ENCODE data around the gene SHLD1. TPM values are rescaled to one million over a fixed set of nuclear protein-coding genes. Genes with fewer than 3 reads are reported as not detected.

Gene SHLD1
- total RNA-seq, 1 experiment from 2014 or later: 6.7 TPM

- no peaks in the 10 kb centered on the region for H3K27me3 ChIP-seq (ENCODE audit: insufficient read depth, low read length)
- H4K20me1 ChIP-seq (ENCODE audit: control insufficient read depth, insufficient read depth, insufficient read length): no peaks in the 10 kb centered on the region
- no peak overlapping the region for H3K4ac ChIP-seq (ENCODE audit: low read depth, low read length)
- no CpG with 5 or more reads among the region's 4 CpGs for WGBS (ENCODE audit: extremely low coverage, insufficient read length, low lambda C conversion rate)
- peak overlapping the region; percentile 92 for H2AK5ac ChIP-seq (ENCODE audit: insufficient read length, low read length)
- no peak overlapping the region for H2AFZ ChIP-seq (ENCODE audit: low read length)
- no peak for DNase-seq
- TF ChIP-seq, protein P1, sequence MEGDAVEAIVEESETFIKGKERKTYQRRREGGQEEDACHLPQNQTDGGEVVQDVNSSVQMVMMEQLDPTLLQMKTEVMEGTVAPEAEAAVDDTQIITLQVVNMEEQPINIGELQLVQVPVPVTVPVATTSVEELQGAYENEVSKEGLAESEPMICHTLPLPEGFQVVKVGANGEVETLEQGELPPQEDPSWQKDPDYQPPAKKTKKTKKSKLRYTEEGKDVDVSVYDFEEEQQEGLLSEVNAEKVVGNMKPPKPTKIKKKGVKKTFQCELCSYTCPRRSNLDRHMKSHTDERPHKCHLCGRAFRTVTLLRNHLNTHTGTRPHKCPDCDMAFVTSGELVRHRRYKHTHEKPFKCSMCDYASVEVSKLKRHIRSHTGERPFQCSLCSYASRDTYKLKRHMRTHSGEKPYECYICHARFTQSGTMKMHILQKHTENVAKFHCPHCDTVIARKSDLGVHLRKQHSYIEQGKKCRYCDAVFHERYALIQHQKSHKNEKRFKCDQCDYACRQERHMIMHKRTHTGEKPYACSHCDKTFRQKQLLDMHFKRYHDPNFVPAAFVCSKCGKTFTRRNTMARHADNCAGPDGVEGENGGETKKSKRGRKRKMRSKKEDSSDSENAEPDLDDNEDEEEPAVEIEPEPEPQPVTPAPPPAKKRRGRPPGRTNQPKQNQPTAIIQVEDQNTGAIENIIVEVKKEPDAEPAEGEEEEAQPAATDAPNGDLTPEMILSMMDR (conservative IDR thresholded peaks at IDR 0.05): no peak
- H4K8ac ChIP-seq (replicated peaks; ENCODE audit: insufficient read length, low read depth, low read length): no peak overlapping the region
- H2BK120ac ChIP-seq (ENCODE audit: low read depth, low read length, poor library complexity, severe bottlenecking): no peak overlapping the region
- no peaks in the 10 kb centered on the region; a peak in 1 of 4 replicates for H3K4me1 Mint-ChIP-seq
- H3K9me3 Mint-ChIP-seq: no peaks in the 10 kb centered on the region; a peak in 1 of 5 replicates
- no peak overlapping the region for H2BK20ac ChIP-seq (ENCODE audit: low read depth, low read length, poor library complexity, severe bottlenecking)
- H3K27me3 Mint-ChIP-seq (ENCODE audit: low read depth): no peaks in the 10 kb centered on the region
- no peak overlapping the region for H3K4me2 ChIP-seq (ENCODE audit: insufficient read depth, insufficient read length, low read length)
- H3K4me1 ChIP-seq (ENCODE audit: insufficient read depth, low read length): no peaks in the 10 kb centered on the region
- H2BK15ac ChIP-seq (ENCODE audit: low read depth, low read length): no peak overlapping the region
- H4K91ac ChIP-seq (ENCODE audit: insufficient read length, low read depth, low read length): no peak overlapping the region
- H3T11ph ChIP-seq (ENCODE audit: low read length): no peak overlapping the region
- no peak overlapping the region; a peak in 1 of 7 replicates for H3K27ac Mint-ChIP-seq
- H3K14ac ChIP-seq (ENCODE audit: insufficient read depth, low read length): no peak overlapping the region
- no peak overlapping the region for H3K27ac ChIP-seq (ENCODE audit: insufficient read length, low read depth, low read length)
- no peaks in the 10 kb centered on the region for H3K36me3 Mint-ChIP-seq (ENCODE audit: insufficient read depth in 1 of 3, low read depth in 3 of 3)
- H3K79me2 ChIP-seq (ENCODE audit: insufficient read depth, low read length): no peaks in the 10 kb centered on the region
- H3K18ac ChIP-seq (ENCODE audit: insufficient read length, low read depth, low read length): no peak overlapping the region
- H2BK5ac ChIP-seq (ENCODE audit: insufficient read length, low read length): no peak overlapping the region
- no peak overlapping the region for H3K56ac ChIP-seq (ENCODE audit: insufficient read length, low read depth, low read length)
- H3K4me3 Mint-ChIP-seq: no peak overlapping the region
- no peak overlapping the region for H3K9ac ChIP-seq (ENCODE audit: extremely low read depth, insufficient read length, low read length)
- no peak overlapping the region for H2BK12ac ChIP-seq (ENCODE audit: insufficient read length, low read depth, low read length)
- H4K5ac ChIP-seq (ENCODE audit: insufficient read length, low read depth, low read length): no peak overlapping the region
- no peaks in the 10 kb centered on the region for H3K9me3 ChIP-seq (ENCODE audit: control insufficient read depth, low read depth, low read length)
- H3K23me2 ChIP-seq (ENCODE audit: insufficient read length, low read depth, low read length, poor library complexity, severe bottlenecking): no peaks in the 10 kb centered on the region
- no peak overlapping the region for H3K23ac ChIP-seq (ENCODE audit: insufficient read length, low read depth, low read length)
- no peaks in the 10 kb centered on the region for H3K79me1 ChIP-seq (ENCODE audit: insufficient read depth, low read depth, low read length, poor library complexity, severe bottlenecking)
These were observed 86.4 kb downstream of the SHLD1 start for GRCh38 chr20:5836569-5836968.

All from H9 (cell line).